Inflammatory macrophage treated with lipopolysaccharide for 1 hour (primary cell): ENCODE data around the gene EDIL3.
"Not testable (repeated sequence)": the region's sequence is repeated elsewhere in the genome, so short reads cannot be mapped to it uniquely, and the experiment has no call there.

Experiments
- DNase-seq, 2 donors: peaks; one replicate each; pipeline ENCODE4 v3.0.0-alpha.2; 2020 to 2022

EDIL3 gene

DNA sequence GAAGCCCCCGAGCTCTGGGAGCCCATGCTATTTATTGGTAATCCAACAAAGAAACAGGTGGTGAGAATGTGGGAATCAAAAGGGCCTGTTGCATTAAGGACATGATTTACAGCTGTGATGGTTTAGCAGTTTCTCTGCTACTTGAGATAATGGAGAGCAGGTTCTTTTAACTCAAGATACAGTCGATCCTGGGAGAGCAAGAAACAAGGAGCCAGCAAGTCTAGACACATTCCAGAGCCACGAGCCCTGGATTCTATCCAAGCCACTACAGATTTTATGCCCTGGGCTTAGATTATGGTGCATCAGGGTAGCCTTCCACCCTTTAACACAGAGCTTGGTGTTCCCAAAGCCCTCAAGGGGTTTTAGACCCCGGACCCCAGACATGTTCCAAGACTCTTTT lies 87.0 kb downstream of the EDIL3 start:
- not testable (repeated sequence) for DNase-seq

DNA sequence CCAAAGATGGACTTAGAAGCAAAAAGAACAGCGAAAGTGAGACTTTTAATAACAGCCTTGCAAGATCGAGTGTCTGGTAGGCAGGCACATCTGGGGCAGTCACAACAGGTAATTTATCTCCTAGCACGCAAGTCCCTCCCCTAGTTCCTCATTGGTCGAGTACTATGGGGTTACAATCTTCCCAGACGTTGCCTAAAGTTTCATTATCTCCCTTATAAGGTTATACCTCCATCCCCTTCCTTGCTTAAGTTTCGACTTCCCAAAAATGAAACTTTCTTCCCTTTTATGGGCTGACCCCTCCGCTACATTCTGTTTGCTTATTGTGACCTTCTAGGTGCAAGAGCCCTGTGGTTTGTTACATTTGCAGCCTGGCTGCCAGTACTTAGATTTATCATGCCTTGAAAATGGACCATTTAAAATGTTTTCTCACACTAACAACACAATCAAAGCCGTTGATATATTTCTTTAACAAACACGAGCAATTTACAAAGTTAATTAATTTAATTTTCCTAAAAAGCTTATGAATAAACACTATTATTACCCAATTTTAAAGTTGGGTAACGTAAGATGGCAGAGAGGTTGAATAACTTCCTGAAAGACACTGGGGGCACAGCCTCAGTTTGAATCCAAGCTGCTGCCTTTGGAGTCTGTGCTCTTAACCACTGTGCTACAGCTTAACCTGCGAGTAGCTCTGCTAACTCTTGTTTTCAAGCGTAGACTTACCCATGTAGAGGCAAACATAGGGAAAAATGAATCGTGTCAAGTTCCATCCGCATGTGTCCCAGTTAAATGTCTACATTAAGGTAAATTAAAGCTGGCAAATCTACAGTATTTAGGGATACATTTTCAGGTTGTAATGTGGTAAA lies 91.7 kb downstream of the EDIL3 start:
- DNase-seq, result peak in 1 of 2 donors; percentile 11

DNA sequence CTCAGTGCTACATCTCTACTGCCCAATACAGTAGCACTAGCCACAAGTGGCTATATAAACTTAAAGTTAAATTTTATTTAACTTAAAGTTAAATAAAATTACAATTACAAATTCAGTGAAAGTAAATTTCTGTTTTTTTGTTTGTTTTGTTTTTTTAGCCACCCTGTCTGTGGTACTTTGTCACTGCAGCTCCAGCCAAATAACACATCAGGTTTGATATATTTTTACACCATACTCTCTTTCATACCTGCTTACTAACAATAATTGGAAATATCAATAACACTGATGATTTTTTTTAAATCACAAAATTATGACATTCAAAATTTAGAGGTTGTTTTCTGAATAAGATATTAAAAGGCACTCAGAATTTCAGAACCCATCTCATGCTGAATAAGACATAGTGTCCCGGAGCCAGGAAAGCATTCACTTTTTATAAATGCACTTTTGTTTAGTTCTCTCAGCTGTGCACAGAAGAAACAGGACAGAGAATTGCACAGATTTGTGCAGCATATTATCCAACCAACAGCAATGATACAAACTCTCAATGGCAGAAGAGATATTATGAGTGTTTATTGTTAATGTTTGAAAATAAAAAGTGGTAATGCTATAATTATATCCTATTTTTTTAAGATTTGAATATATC lies 92.6 kb downstream of the EDIL3 start:
- no peak for DNase-seq

DNA sequence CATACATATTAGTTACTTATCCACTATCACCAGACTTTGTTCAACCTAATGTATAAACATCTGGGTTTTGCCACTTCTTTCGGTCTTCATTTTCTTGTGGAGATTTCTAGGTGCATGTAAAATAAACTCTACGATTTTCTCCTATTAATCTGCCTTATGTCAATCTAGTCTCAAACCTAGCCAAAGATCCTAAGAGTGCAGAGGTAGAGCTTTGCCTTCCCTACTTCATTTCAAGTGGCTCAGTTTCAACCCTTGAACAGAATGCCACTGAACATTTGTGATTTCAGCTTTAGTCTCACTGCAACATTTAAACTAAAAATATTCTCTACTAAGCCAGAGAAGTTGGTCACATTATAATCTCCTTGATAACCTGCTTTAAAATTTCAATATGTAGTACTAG lies 94.0 kb downstream of the EDIL3 start:
- DNase-seq, result no peak

DNA sequence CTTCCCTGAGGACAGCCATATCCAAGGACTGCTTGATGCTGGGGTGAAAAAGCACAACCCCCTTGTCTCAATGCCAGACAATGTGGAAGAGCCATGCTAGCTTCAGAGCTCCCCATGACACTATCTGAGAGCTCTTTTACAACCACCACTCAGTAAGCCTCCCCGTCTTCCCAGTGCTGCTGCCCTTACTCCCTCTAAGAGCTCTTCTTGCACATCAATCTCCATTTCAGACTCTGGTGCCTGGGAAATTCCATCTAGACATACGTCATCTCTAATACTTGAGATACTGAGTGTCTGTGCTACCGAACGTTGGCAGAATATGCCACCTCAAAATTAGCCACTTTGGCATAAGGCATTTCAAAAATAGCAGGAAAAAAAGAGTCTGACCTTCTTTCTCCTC lies 94.5 kb downstream of the EDIL3 start:
- DNase-seq, result no peak

DNA sequence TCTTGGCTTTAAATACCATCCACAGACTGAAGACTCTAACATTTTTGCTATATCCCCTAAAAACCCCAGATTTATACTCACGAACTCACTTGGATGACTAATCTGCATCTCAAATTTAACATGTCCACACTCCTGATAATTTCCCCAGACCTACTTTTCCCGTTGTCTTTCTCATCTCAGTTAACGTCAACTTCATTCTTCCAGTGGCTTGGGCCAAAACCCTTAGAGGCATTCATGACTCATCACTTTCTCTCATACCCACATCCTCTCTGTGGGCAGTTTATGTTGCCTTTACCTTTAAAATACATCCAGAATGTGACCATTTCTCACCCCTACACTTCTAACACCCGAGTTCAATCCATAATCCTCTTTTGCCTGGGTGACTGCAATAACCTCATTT lies 96.7 kb downstream of the EDIL3 start:
- DNase-seq, result peak; percentile 10 to 19

DNA sequence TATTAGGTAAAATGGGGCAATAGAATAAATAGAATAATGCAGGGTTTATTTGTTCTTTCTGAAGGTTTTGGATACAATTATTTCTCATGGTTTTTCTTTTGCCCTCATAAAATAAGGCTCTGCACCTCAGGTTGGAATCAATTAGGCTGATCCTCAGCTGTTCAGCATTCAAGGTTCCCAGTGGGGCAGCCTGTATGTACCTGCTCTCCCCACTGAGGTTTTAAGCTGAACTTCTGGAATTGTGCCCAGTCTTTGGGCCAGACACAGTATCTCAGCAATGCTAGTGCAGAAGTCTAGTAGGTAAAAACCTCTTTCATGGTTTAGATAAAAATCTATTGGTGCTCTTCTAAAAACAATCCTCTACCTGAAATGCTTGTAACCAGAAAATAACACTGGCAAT lies 98.0 kb downstream of the EDIL3 start:
- DNase-seq, result no peak

DNA sequence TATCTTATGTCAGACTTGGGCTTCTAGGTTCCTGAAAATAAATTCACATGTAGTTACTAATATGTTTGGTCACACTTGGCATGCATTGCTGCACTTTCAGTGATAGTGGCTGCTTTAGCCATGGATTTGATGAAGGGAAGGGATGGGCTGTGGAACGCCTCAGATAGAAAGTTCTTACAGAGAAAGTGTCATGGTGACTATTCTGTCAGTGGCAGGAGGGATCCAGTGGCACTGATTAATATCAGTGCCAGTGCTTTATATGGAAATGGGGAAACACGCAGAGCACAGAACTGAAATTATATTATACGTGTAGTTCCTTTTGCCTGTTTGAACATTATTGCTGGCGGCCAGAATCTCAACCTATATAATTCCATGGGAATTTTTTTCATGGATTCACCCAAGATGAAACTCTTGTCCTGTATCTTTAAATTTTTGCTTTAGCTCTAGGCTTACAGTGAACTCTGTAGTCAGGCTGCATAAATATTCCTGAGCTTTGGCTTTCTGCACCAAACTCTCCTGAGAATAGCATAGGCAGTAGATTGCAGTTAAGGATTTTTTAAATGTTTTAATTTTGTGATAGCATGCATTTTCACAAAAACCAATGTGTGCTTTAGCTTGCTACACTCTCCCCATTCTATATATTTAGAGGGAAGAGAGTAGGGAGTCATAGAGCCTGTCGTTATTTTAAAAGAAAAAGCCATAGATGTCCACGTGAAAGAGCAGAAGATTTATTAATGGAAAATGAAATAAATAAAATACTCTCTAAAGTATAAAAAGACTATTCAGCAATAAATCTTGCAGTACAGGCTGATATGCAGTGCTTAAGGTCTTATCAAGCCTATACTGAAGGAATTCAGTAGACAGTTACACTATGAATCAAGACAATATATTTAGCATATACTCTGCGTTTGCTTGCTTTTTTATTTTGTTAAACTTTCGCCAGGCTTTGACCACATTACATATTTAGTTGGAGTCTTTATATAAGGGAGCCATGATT lies 98.7 kb downstream of the EDIL3 start:
- no peak for DNase-seq

DNA sequence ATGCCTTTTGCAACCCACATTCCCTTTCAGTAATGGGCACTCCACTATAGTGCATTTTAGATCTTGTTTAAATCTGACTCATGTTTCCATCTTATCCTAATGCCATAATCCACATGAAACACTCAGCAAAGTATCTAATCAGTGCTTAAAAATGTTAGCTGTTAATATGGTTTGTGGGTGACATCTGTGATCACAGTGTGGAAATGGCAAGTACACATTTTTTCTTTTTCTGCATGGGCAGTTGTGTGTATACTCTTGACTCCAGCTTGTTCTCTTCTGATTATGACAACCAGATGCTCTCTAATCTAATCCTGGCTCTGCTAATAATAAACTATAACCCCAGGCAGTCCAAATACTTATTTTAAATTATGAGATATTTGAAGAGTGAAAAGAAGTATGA lies 103.3 kb downstream of the EDIL3 start:
- DNase-seq, result no peak

DNA sequence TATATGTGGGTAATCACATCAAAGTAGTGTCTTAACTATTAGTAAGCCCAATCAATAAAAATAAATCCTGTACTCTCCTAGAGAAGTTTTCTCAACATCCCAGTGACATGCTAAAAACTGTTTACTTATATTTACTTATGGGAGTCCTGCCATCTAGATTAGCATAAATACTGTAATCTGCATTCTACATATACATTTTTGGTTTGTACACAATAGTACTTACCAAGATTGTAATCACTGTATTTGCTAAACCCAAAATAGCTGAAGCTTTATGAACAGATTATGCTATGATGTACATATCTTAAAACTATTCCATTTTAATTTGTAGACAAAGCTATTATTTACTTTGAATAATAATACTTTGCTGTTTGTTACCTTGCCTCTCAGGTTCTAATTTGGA lies 105.4 kb downstream of the EDIL3 start:
- no peak for DNase-seq

DNA sequence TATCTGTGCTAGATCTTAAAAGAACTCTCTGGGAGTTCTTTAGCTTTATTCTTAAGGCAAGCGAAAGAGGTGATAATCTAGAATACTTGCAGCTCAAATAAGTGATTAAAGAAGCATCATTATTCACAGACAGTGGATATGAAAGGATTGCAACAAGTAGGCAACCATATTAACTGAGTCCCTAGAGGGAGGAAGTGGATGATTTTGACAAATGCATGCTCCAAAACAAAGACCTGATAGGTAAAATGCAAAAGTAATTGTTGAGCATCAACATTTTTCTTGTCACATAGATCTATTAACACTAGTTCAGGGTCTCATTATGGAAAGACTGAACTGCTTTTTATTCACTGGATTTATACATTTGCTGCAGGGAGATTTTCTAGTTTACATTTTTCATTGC lies 109.1 kb downstream of the EDIL3 start:
- no peak for DNase-seq

DNA sequence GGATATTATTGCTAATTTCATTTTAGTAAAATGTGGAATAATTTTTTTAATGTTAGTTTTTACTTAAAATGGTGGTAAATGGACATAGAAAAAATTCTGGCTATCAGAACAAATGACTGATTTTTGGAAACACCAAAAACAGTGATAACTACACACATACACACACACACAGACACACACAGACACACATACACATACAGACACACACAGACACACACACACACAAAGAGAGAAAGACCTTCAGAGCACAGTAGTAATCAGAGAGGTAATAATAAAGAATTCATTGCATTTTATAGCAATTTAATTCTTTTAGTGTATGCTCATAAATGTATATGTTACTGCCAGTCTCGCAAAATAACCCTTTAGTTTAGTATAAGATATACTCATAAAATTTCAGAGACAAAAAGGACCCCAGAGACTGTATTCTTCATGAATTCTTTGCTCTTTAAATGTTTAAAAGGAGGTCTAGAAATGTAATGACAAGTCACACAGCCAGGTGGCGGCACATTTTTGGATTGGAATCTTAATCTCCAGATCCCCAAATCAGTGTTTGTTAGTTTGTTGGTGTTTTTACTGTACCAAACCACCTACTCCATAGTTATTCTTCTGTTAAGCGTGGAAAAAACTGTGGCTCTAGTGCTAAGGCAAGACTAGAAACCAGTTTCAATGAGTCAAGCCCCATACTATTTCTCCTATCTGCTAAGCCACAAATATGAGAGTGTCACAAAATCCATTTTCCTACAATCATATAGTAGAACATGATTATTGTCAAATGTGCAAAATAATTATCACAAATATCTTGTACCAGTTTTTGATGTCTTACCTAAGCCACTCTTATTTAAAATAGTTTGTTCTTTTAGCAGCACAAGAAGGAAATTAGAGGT lies 109.9 kb downstream of the EDIL3 start:
- peak; percentile 9 to 56 for DNase-seq

DNA sequence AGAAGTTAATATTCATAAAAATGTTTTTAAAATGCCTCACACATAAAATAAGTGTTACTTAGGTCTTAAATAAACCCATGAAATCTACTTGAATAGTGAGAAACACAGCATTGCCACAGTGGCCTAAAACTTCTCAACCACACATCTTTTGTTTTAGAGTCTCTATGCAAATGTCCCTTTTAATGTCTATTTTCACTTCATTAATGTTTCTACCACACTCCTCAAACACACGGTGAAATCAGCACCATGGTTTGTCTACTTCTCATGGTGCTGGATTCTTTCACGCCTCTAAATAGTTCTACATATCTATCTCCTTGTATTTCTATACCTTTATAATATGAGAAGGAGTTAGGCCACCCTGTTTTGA lies 111.2 kb downstream of the EDIL3 start:
- no peak for DNase-seq

DNA sequence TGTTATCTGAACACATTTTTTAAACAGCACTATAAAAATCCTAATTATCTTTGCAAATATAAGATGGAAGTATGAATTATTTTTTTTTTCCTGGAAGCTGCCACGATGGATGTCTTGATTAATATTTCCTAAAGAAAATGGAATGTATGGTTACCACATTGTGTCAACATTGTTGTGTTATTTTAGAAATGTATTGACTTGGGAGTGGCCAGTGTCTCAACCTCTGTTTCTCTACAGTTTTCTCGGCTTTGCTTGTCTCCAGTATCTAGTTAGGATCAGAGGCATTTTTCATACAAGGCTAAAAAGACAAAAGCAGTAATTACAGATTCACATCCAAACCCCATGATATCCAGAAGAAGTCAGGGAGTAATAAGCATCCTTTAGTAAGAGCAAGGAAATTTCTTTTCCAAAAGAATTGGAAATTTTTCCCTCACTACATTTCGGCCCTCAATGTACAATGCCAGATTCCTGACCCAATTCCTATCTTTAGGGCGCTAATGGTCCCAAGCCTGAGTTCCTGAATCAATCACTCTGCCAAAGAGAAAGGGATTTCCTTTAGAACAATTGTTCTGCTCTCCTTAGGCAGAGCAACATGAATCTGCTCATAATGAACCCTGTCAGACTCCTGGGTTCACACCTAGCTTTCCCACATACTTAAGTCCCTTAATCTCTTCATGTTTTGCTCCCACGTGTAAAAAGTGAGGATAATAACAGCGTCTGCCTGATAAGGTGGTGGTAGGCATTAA lies 111.7 kb downstream of the EDIL3 start:
- DNase-seq, result no peak

DNA sequence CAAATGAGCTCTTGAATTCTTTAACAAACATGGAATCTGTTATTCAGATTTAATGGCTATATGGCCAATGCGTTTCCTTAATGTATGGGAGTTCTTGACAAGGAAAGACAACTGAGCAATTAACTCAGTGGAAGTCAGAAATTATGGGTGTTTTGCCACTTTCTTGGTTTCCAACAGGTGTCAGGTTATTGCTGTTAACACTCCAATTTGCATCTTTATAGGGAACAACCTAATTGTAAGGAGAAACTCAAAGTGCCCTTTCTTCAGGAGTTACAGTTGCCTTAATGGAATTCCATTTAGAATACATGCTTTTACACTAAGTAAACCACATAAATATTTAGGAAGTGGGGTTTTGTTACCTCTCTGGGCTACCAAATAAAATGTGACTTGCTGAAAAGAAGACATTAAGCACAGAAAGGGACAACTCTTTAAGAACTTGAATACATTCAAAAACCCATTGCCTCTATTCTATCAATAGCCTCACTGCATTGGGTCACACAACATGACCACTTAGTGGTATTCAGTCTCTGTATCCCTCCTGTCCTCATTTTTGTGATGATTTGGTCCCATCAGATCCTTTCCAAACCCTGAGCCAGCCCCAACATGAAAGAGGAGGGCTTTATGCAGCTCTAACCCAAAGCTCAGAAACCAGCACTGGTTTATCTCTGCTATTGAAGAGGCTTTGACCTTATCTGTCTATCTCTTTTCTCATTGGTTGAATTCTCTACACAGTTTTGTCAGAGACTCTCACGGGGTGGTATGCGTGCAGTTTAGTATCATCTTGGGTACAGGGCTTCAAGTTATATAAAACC lies 118.7 kb downstream of the EDIL3 start:
- no peak for DNase-seq

DNA sequence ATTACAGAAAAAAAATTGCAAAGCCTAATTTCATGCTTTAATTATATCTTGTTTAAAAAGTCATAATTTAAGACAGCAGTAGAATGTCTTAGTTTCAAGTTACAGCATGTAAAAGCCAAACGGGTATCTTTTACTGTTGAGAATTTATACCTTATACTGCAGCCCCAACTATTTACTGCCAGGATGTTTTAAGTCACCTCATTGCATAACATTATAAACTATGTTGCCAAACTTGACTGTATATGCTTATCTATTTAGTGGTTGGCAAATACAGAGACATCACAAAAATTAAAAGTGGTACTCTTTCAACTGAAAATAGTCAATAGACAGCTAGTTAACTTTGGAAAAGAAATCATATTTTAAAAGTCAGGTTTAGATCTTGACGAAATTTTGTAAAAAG lies 119.5 kb downstream of the EDIL3 start:
- DNase-seq, result no peak

DNA sequence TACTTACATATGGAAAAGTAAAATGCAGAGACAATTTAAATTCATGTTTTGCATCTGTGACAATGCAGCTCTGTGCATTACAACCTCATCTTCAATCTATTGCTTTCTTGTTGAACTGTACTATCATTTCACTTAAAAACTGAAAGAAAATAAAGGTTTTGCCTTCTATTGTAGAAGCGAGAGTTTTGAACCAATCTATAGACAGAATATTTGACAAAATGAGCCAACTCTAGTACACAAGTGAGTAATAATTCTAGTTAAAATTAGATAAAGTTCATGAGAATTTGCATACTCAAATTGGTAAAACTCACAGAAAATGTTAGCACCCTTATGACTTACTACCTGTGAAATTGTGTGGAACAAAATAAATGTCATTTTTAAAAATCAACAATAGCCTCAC lies 123.7 kb downstream of the EDIL3 start:
- DNase-seq, result no peak

DNA sequence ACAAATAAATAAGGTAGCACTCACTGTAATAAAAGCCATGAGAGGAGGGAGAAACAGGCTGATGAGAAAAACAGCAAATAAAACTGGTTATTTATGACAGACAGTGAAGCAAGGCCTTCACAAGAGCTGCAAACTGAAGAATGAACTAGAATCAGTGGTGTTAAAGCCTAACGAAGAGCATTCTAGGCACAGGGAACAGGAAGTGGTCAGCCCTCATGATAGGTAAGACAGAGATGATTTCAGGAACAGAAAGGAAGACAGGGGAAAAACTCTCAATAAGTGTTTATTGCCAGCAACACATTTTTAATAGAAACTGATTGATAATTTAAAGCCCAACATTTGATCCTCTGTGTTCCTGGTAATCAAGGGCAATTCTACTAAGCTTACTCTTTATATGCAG lies 124.5 kb downstream of the EDIL3 start:
- DNase-seq, result no peak

DNA sequence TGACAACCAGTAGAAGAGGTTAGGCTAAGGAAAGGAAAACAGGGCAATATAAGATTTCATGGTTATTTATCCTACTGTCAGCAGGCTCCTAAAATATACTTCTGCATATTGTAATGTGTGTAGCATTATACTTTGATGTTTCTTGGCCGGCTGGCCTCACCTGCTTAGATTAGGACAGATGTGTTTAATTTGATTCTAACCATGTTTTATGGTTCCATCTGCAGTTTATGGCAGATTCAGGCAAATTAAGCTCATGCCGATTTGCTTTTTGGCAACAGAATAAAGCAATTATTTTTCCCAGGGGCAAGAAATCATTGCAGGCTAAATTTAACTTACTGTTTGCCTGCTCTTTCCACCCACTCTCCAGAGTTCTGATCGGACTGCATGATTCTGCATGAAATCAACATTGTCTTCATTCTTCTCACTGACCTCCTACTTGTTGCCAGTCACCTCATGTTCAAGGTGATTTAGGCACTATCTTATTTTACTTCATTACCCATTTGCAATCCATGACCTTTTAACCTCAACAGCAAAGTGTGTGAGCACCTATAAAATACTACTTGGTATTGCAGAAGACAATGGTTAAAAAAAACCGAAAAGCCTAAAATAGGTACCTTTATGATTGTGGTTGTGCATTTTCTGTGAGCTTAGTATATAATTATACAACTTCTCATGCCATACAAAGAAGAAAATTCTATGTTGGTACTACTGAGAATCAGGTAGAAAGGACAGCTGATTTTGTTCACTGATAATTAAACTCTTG lies 125.2 kb downstream of the EDIL3 start:
- no peak for DNase-seq

DNA sequence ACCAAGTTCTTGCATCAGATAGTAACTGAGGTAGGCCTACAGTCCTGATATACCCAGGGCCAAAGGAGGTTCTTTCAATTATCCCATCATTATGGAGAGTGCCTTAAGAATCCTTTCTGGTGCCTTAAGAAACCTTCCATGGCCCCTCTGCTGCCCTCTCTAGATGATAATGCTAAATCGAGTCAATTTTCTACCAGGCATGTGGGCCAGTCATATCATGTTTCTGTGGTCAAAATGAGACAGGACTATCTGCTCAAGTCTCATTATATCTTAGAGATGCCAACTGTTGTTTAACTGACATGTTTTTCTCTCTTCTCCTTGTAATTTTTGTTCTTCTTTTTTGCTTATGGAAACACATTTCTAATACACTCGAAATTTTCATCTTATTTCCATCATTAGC lies 127.6 kb downstream of the EDIL3 start:
- no peak for DNase-seq
